ENCODE measurements around the gene BRD2. TPM values are rescaled to one million over a fixed set of nuclear protein-coding genes. Genes with fewer than 3 reads are reported as not detected.

The BRD2 gene
- total and polyA plus RNA-seq, 9 of the 15 experiments (the other 6 are each of a cell fraction or from before 2014, with no cell fraction given): 19.0 to 252 (median 181) TPM

GRCh38 chr6:32971581-32972352, 3.4 kb downstream of the BRD2 start (continued):
- TF ChIP-seq MCM2 (IDR thresholded peaks at IDR 0.05; ENCODE audit: low read depth) (no peak), SIN3A (IDR thresholded peaks at IDR 0.05; ENCODE audit: borderline replicate concordance in 2 of 2, control insufficient read depth in 1 of 2, low read depth in 2 of 2, low read length in 2 of 2) (peak in 1 of 2 experiments; percentile 77; a peak in 2 of 4 replicates), NCOA2 (IDR thresholded peaks at IDR 0.05; ENCODE audit: partially characterized antibody in 2 of 2) (no peak), ETS1 (conservative IDR thresholded peaks at IDR 0.05; ENCODE audit: control insufficient read depth, low read depth, low read length) (peak; percentile 89), CTCFL (IDR thresholded peaks at IDR 0.05; ENCODE audit: borderline replicate concordance, insufficient read depth, low read depth, low read length, poor library complexity, severe bottlenecking) (no peak), NBN (IDR thresholded peaks at IDR 0.05; ENCODE audit: low read depth) (peak; percentile 100), ZBTB7A (IDR thresholded peaks at IDR 0.05; ENCODE audit: borderline replicate concordance, control insufficient read depth, low read depth, low read length) (peak; percentile 69; the same call in 1 of the 2 replicates), THRAP3 (IDR thresholded peaks at IDR 0.05; ENCODE audit: borderline replicate concordance) (no peak), NRF1 (conservative IDR thresholded peaks at IDR 0.05 in 1 of 2, IDR thresholded peaks at IDR 0.05 in 1 of 2) (peak; percentile 96 to 97), POU5F1 (IDR thresholded peaks at IDR 0.05; ENCODE audit: borderline replicate concordance, low read depth, low read length, partially characterized antibody) (no peak), ATF1 (CRISPR knock-in tag; IDR thresholded peaks at IDR 0.05) (peak; percentile 55; the same call in 1 of the 2 replicates), ATF1 (tag; IDR thresholded peaks at IDR 0.05) (peak; percentile 100), TFE3 (CRISPR knock-in tag; IDR thresholded peaks at IDR 0.05) (peak; percentile 29; the same call in 1 of the 2 replicates), ZNF445 (CRISPR knock-in tag; IDR thresholded peaks at IDR 0.05; ENCODE audit: low read depth) (no peak; the same call in 1 of the 2 replicates), LARP7 (IDR thresholded peaks at IDR 0.05) (no peak), KAT2B (IDR thresholded peaks at IDR 0.05; ENCODE audit: low read depth, low read length) (no peak), SMARCB1 (IDR thresholded peaks at IDR 0.05; ENCODE audit: insufficient read length, low read depth) (no peak), CBX3 (IDR thresholded peaks at IDR 0.05; ENCODE audit: borderline replicate concordance in 1 of 2, low read length in 2 of 2) (no peak; a peak in 1 of 3 replicates), EGR1 (conservative IDR thresholded peaks at IDR 0.05) (peak; percentile 99), ZNF263 (CRISPR knock-in tag; IDR thresholded peaks at IDR 0.05; ENCODE audit: borderline replicate concordance) (no peak), ZFPM2 (CRISPR knock-in tag; IDR thresholded peaks at IDR 0.05) (no peak; the same call in 1 of the 2 replicates), ZNF707 (CRISPR knock-in tag; conservative IDR thresholded peaks at IDR 0.05) (peak; percentile 72; the same call in 1 of the 2 replicates)

All from K562 (cell line).